ENCODE data around the gene PFN4. TPM values are rescaled to one million over a fixed set of nuclear protein-coding genes. Genes with fewer than 3 reads are reported as not detected.

PFN4 gene
- total and polyA plus RNA-seq, 9 of the 15 experiments (the other 6 are each of a cell fraction or from before 2014, with no cell fraction given) = 0.07 to 0.54 (median 0.31) TPM; not detected in 2

GRCh38 chr2:24083567-24084385 is 39.4 kb downstream of the PFN4 start (continued):
- TF ChIP-seq HINFP (tag; conservative IDR thresholded peaks at IDR 0.05; ENCODE audit: low read depth) = no peak
- no peak for TF ChIP-seq CEBPZ (IDR thresholded peaks at IDR 0.05; ENCODE audit: borderline replicate concordance, low read depth, low read length)
- no peak for TF ChIP-seq NR2C2 (CRISPR knock-in tag; IDR thresholded peaks at IDR 0.05)
- TF ChIP-seq NR2C2 (tag; IDR thresholded peaks at IDR 0.05) = peak; percentile 66
- no peak for TF ChIP-seq RNF2 (IDR thresholded peaks at IDR 0.05)
- TF ChIP-seq UBTF (IDR thresholded peaks at IDR 0.05; ENCODE audit: borderline replicate concordance in 1 of 2, low read depth in 2 of 2, low read length in 2 of 2) = peak in 1 of 2 experiments; percentile 85; a peak in 2 of 4 replicates
- TF ChIP-seq E2F1 (CRISPR knock-in tag; IDR thresholded peaks at IDR 0.05) = peak; percentile 70; the same call in 1 of the 2 replicates
- TF ChIP-seq PURB (CRISPR knock-in tag; IDR thresholded peaks at IDR 0.05; ENCODE audit: low read depth) = 0 out of 2 replicates have a peak, but pooled peaks have one; percentile 72
- TF ChIP-seq ID3 (CRISPR knock-in tag; IDR thresholded peaks at IDR 0.05) = no peak
- peak; percentile 31; the same call in 1 of the 2 replicates for TF ChIP-seq ID3 (tag; IDR thresholded peaks at IDR 0.05)
- TF ChIP-seq NFIX (CRISPR knock-in tag; IDR thresholded peaks at IDR 0.05; ENCODE audit: low read depth) = no peak
- TF ChIP-seq ZNF584 (CRISPR knock-in tag; IDR thresholded peaks at IDR 0.05; ENCODE audit: low read depth) = peak; percentile 29; the same call in 1 of the 2 replicates
- peak; percentile 89; the same call in 1 of the 2 replicates for TF ChIP-seq ZC3H4 (CRISPR knock-in tag; IDR thresholded peaks at IDR 0.05; ENCODE audit: borderline replicate concordance)
- TF ChIP-seq KLF13 (tag; IDR thresholded peaks at IDR 0.05; ENCODE audit: borderline replicate concordance, low read depth) = 0 out of 2 replicates have a peak, but pooled peaks have one; percentile 15
- peak; percentile 36 for TF ChIP-seq TEAD4 (IDR thresholded peaks at IDR 0.05; ENCODE audit: low read length)
- no peak for TF ChIP-seq TEAD4 (CRISPR knock-in tag; IDR thresholded peaks at IDR 0.05; ENCODE audit: borderline replicate concordance)
- TF ChIP-seq TEAD1 (CRISPR knock-in tag; IDR thresholded peaks at IDR 0.05) = 0 out of 4 replicates have a peak, but pooled peaks of 1 of the 2 experiments have one; percentile 75
